ENCODE data around the gene GLG1.
A peak's percentile ranks its signal among the peaks of the same experiment; 100 is the strongest.

The GLG1 gene

DNA sequence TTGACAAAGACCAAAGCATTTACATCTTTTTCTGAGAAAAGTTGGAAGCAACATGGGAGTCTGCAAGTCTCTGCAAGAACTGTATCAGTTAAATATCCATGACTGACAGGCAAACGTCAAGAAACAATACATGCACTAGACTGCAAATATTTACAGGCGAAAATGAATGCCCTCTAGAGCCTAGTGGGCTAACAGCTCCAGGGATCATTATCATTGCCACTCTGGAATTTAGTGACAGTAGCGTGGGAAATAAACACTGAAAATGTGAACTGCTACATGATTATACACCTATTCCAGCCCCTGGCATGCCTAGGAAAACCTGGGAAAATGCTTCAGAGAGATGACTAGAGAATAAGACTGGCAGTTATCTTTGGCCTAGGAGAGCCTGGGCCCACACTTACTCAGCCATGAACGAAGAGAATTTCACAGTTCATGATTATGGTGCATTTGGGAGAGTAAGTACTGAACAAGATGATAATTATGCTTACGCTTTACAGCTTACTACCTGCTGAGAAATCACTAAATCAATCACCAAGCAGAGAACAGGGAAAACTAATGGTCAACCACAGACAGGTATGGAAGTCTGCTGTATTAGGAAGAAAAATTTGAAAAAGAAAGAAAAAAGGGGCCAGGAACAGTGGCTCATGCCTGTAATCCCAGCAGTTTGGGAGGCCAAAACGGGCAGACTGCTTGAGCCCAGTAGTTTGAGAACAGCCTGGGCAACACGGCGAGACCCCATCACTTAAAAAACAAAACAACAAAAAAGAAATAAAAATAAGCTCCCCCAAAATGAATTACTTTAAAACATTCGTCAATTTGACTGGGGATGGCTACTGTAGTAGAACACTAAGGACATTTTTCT lies 119.0 kb downstream of the GLG1 start:
- no peak for FAIRE-seq

DNA sequence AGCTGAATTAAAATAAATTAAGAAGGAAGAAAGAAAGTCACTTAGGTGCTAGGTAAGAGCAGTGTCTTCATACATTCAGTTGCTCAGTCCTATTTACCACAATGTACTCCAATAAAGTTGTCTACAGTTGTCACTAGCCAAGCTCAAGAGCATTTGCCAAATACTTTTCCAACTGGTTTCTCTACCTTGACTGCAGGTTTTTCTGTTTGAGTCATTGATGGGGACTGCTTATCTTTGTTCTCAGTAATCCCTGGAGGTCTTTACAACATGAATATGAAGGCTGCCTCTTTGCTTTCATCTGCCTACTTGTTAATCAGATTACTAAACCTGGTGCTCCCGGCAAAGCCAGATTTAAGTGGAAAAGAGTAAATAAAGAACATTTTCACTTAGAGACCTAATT lies 121.0 kb downstream of the GLG1 start:
- DNase-seq (ENCODE audit: insufficient read length, low spot score): no peak
- FAIRE-seq: no peak

More for the DNA sequence above, 119.0 kb downstream of the GLG1 start:
- no peak for DNase-seq (ENCODE audit: insufficient read length, low spot score)

DNA sequence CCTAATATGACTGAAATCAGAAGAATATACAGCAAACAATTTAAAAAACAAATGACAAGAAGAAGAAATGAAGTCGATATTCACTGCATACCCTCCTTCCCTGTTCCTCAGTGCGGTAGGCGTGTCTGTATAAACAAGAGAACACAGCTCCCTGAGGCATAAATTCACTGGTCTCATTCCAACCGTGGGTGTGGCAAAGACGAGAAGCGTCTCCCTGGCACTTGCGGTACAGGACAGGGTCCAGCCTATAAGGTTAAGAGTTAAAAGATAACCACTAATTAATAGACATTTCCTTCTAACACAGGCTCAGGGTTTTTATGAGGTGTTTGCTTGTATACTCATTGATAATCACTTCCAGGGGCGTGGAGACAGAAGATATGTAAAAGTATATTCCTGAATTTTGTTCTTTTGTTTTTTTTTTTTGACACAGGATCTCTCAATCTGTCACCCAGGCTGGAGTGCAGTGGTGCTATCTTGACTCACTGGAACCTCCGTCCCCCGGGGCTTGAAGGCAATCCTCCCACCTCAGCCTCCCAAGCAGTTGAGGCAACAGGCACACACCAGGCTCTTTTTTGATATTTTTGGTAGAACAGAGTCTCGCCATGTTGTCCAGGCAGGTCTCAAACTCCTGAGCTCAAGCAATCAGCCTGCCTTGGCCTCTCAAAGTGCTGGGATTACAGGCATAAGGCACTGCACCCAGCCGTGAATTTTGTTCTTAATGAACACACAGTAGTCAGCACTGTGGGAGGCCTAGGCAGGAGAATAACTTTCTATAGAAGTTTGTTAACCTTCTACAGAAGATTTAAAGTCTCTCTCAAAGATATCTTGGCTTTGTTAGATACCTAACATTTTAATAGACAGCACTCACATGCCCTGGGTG lies 126.5 kb downstream of the GLG1 start:
- peak; percentile 62 for DNase-seq (ENCODE audit: insufficient read length, low spot score)

DNA sequence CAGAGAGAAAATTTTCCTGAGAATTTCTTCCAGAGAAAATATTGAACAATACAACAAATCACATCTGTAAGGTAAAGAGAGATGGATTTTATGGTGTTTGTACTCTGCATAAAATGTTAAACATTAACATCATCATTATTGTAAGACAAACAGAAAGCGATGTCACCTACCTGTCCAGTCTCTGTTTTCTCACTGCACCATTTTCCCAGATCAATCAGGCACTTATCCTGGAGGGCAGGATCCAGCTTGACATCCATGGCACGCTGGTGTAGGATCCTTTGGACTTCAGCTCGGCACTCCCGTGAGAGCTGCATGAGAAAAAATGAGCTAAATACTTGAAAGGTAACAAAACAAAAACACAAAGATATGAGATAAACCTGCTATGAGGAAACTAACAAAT lies 129.7 kb downstream of the GLG1 start:
- DNase-seq (ENCODE audit: insufficient read length, low spot score) (no peak), FAIRE-seq (peak; percentile 4)

More for the DNA sequence above, 126.5 kb downstream of the GLG1 start:
- no peak for FAIRE-seq

DNA sequence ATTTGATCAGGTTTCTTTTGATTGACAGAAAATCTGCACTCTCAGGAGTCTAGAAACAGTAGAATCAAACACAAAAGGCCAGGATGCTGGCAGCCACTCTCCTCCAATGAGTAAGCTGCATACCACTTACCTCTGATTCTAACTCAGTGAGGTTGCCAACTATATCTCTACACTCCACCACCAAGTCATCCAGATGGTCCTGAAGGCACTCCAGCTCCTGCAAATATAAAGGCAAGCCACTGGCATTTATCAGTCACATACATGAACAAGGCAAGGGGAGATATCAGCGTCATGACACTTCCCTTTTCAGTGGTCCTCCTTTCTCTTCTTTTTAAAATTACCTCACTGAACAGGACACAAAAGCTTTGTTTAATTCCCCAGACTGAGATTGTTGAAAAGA lies 132.5 kb downstream of the GLG1 start:
- FAIRE-seq (no peak), DNase-seq (ENCODE audit: insufficient read length, low spot score) (no peak)

DNA sequence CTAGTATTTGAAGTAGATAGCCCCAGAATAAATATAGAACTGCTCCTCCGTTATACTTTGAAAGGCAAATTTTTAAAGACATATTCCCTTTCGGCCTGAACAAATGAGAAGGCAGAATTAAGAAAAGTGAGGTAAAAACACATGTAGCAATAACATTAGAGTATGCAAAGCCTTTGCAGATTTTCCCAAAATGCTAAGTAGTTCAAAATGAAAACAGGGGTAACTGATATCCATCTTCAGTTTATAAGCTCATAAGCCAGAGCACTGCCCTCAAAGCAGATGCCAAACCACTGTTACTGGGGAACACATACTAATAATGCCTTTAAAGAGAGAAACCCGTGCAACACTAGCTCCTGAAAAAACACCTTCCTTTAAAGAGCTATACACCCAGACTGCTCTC lies 134.4 kb downstream of the GLG1 start:
- FAIRE-seq (no peak), DNase-seq (ENCODE audit: insufficient read length, low spot score) (no peak)

DNA sequence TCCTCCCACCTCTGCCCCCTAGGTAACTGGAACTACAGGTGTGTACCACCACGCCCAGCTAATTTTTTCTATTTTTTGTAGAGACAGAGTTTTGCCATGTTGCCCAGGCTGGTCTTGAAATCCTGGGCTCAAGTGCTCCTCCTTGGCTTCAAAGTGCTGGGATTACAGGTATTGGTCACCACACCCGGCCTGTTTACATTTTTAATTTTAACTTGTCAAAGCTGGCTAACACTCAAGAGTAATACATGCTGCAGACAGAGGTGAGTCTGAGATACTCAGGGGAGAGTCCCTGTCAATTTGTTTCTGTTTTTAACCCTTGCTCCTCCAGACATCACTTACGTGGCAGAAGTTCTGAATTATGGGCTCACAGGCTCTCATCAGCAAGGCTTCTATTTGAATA lies 134.9 kb downstream of the GLG1 start:
- FAIRE-seq (no peak), DNase-seq (ENCODE audit: insufficient read length, low spot score) (no peak)

DNA sequence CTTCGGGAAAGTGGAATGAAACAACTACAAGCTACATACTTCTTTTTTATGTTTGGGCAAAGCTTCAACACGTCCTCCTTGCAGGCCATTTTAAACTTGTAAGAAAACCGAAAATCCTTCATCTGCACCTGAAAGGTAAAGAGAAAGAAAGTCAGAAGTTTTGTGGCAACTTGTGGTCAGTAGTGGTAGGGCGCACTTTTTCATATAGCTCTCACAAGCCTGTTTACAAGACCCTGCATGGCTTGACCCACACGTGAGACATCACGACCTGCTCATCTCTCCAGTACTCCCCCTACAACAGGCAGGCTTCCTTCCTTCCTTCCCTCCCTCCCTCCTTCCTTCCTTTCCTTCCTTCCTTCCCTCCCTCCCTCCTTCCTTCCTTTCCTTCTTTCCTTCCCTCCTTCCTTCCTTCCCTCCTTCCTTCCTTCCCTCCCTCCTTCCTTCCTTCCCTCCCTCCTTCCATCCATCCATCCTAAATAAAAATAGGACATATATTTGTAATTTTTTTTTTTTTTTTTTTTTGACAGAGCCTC lies 136.9 kb downstream of the GLG1 start:
- FAIRE-seq (no peak), DNase-seq (ENCODE audit: insufficient read length, low spot score) (no peak)

DNA sequence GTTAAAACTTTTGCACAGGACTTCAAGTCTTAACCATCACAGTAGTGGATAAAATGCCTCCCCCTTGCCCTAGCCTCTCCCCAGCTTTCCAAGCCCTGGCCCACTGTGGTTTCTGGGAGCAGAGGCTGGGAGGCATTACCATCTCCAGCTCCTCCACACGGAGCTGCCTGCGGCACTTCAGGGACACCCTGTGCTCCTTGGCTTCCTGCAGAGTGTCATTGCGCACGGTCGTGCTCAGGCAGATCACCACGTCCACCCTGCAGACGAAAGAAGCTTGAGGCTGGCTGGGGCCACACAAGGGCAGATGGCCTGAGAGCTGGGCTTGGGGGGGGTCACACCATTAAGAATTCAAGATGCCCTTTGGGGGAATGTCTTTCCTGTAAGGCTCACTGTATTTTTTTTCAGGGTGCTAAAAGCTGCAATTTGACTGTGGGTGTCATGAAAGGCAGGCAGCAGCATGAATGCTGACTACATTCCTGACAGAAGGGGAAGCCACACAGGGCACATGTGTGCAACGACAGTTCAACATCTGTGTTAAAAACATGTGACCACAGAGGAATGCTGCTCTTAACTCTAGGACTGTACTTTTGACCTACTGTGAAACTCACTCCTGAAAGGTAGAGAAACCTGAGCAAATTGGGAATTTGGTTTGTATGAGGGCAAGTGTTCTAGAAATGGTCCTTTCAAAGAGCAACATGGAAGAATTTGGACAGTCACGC lies 137.9 kb downstream of the GLG1 start:
- DNase-seq (ENCODE audit: insufficient read length, low spot score) (no peak), FAIRE-seq (peak; percentile 71)

DNA sequence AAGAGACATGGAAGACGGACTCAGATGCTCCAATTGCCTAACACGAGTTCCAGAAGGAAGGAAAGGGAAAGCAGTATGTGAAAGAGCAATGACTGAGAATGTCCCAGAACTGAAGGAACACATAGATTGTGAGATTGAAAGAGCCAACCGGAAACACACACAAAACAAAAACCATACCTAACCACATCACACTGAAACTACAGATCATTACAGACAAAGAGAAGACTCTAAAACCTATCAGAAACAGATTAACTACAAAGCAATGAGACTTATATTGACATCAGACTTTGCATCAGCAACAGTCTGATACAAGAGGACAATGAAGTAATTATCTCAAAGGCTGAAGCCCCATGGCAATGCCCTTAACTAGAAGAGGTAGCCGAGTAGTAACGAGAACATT lies 140.0 kb downstream of the GLG1 start:
- FAIRE-seq (no peak), DNase-seq (ENCODE audit: insufficient read length, low spot score) (no peak)

DNA sequence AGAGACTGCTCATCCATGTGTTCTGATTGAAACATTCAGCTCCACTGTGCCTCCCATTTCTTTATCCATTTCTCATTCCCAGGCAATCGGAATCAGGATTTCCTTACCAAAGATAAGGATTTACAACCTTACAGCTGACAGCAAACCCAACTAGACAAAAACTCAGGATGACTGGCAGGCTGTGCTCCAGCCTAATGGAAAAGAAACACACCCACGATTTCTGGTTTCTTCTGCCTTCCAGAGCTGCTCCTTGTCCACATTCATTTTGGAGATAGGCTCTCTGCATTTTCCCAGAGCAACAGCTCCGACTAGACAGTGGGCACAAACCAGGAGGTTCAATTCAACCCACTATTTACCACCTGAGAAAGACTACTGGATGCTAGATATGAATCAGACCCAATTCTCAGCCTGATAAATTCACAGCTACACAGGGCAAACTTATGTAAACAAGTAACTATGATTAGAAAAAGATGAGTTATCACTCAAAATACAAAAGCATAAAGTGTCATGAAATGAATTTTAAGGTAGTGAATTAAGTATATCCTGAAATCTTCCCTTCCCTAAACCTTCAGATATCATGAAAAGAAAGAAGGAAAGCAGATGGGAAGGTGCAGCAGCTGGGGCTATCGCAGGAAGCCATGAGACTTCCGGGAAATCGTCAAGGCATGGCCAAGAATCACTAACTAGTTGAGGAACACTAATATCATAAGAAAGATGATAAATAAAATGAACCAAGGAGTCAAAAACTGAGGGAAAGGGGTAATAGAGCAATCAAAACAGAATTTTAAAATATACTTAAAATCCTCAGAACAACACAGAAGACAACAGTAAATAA lies 140.8 kb downstream of the GLG1 start:
- no peak for DNase-seq (ENCODE audit: insufficient read length, low spot score)
- no peak for FAIRE-seq

DNA sequence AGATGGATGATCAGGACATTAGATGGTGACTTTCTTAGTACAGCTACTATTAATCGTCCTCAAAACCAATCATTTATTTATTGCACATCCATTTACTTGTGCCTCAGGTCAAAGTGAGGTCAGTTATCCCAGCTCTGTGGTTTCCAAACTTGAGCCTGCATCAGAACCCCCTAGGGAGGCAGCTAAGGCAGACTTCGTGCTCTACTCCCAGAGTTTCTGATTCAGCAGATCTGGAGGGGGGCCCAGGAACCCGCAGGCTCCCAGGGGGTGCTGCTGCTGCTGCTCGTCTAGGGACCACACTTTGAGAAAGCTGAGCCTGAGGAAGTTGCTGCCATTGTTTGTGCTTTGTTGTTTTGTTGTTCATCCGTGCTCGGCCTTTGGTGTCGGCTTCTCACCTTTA lies 141.6 kb downstream of the GLG1 start:
- FAIRE-seq: peak; percentile 38

DNA sequence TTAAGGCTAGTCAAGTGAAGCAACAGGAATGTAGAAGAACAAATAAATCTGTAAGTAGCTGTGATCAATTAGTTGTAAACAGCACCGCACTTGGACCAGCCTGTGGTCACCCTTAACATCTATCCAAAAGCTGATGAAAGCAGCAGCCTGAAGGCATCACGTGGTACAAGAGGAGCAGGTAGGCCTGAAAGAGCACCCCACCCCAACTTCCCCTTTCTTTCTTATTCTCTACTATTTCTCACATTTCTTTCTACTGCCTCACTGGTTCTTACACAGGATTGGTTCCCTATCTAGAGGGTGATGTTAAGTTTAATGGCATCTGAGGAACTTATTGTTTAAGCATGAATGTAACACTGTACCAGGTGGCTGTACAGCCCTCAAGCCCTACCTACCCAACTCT lies 143.0 kb downstream of the GLG1 start:
- FAIRE-seq (no peak), DNase-seq (ENCODE audit: insufficient read length, low spot score) (no peak)

More for the DNA sequence above, 141.6 kb downstream of the GLG1 start:
- DNase-seq (ENCODE audit: insufficient read length, low spot score): no peak

DNA sequence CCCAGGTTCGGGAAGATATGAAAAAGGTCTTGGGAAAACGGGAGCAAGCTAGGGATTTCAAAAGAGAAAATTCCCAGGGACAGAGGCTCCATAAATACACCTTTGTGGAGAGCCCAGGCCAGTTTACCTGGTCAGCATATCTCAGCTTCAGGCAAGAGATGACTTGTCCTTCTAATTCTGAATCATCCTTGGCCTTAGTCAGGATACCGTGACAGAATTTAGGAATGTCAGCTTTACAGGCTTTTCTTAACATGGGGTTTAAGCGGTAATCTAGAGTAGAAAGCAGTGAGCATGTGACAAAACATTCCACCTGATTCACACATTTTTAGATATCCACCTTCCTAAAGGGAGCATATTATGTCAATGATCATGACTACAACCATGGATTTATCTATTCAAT lies 144.6 kb downstream of the GLG1 start:
- no peak for FAIRE-seq
- DNase-seq (ENCODE audit: insufficient read length, low spot score): no peak

DNA sequence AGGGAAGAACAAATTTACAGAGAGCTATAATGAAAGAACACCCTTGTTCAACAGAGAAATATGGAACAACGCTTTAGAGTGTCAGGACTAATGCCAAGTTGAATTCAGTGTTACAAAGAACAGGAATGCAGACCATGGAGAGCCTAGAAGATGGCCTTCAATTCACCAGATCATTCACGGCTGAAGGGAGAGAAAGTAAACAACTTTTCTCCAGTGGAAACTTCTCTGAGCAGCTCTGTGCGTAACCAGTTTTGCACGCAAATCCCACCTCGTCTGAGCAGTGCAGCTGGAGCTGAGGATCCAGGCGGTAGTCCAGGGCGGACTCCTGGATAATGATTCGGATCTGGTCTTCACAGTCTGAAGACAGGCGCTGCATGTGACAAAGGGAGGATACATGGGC lies 145.1 kb downstream of the GLG1 start:
- no peak for DNase-seq (ENCODE audit: insufficient read length, low spot score)
- no peak for FAIRE-seq

DNA sequence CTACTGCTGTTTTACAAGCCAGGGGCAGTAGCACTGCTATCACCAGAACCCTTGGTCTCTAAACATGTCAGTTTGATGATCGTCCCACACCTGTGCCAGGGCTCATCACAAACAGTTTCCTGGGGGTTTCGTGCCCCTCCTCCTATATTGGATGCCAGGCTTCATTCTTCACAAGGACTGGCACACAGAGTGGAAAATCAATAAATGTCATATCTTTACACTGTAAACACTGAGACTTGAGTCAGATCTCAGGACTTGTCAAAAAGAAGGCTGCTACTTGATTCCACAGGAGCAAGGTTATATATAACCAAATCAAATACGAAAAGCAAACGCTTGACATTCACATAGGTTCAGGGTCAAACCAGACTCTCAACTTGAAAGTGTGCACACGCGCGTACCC lies 146.4 kb downstream of the GLG1 start:
- DNase-seq (ENCODE audit: insufficient read length, low spot score): no peak
- no peak for FAIRE-seq

DNA sequence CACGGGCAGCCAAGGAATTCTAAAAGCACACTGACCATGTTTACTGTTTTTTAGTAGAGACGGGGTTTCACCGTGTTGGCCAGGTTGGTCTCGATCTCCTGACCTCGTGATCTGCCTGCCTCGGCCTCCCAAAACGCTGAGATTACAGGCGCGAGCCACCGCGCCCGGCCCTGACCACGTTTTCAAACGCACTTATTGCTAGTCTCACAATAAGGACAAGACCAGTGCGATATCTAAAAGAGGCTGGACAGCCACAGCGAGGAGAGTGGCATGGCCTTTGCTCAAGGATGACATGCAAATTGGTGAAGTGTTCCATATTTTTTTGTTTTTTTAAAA lies 150.7 kb downstream of the GLG1 start:
- FAIRE-seq (no peak), DNase-seq (ENCODE audit: insufficient read length, low spot score) (no peak)

DNA sequence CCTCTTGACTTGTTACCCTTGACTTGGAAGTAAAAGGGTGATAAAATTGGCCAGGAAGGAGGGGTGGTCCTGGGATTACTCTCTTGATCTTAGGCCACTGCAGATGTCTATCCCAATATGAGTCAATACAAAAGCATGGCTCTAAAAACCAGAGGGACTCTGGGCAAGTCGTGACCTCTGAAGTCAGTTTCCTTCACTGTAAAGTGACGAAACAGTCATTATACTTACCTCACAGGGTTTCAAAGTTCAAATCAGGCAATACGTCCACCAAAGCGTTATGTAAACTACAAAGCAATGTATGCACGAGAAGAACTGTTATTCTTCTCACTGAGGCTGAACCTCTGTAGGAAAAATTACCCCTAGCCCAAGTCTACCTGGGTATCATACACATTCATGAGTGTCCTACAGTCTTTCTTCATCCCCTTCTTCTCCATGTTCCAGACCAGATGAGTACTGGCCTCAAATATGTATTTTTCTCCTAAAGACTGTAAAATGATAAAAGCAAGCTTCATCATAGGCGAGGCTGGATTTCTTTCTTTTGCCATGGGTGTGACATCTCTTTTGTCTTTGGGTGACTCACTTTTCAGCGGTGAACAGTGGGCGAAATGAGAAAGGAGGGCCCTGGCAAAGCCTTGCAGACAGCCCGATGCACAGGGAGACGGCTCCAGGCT lies 151.2 kb downstream of the GLG1 start:
- DNase-seq (ENCODE audit: insufficient read length, low spot score) (no peak), FAIRE-seq (no peak)

DNA sequence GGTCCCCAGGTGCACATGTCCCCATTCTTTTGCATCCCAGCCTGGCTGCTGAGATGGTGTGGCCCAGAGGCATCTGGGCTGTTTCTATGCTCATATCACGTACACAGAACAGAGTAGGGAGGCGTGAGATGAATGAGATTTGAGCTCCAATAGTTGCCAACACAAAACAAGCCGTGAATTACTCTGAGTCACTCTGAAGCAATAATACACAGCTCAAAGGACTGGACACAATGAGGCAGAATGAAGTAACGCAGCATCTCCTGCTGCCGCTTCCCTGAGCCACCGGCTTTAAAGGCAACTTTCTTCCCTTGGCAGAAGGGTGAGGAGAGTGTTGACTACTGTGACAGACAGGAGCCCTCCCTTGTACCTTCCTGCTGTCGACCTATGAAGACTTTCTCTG lies 151.7 kb downstream of the GLG1 start:
- FAIRE-seq: no peak
- DNase-seq (ENCODE audit: insufficient read length, low spot score): no peak

Measured in HTR-8/SVneo (cell line).